Skeletal muscle tissue (tissue), 4 donors: Measurements from ENCODE around the gene ZNF831. TPM values are rescaled to one million over a fixed set of nuclear protein-coding genes. Genes with fewer than 3 reads are reported as not detected.

Experiments used
- H3K27ac ChIP-seq: one replicate; pipeline ENCODE4 v1.7.0; 2013; ENCODE audit warnings: mild to moderate bottlenecking, low read depth, low read length, inconsistent platforms
- H3K27me3 ChIP-seq, 3 donors: one replicate each; pipeline ENCODE4 v1.7.0; 2013; ENCODE audit warnings: low read length in 3 of 3; ENCODE audit not compliant: control insufficient read depth in 3 of 3, insufficient read depth in 3 of 3
- H3K36me3 ChIP-seq, 3 donors: one replicate each; pipeline ENCODE4 v1.7.0; 2013; ENCODE audit warnings: low read length in 3 of 3; ENCODE audit not compliant: control insufficient read depth in 3 of 3, insufficient read depth in 3 of 3
- H3K4me1 ChIP-seq, 3 donors: one replicate each; pipeline ENCODE4 v1.7.0; 2013; ENCODE audit warnings: low read length in 3 of 3, mild to moderate bottlenecking in 3 of 3; ENCODE audit not compliant: control insufficient read depth in 3 of 3, insufficient read depth in 3 of 3
- H3K4me3 ChIP-seq, 3 donors: one replicate each; pipeline ENCODE4 v1.7.0; 2013; ENCODE audit warnings: low read length in 3 of 3
- H3K9ac ChIP-seq, 3 donors: one replicate each; pipeline ENCODE4 v1.7.0; 2013; ENCODE audit warnings: low read length in 3 of 3, mild to moderate bottlenecking in 3 of 3, moderate library complexity in 2 of 3, low read depth in 1 of 3
- H3K9me3 ChIP-seq, 3 donors: one replicate each; pipeline ENCODE4 v1.7.0; 2013; ENCODE audit warnings: low read length in 3 of 3; ENCODE audit not compliant: control insufficient read depth in 3 of 3
- total RNA-seq: library from RNA; depleted of rRNA; stranded (reverse); fragments of >200 nt; gene quantifications from one replicate; pipeline ENCODE4 v1.2.3, GENCODE V29; 2014
- donor health status: Osteomylitis.

The ZNF831 gene
- total RNA-seq, 1 donor from 2014 or later = under 0.01 TPM

DNA sequence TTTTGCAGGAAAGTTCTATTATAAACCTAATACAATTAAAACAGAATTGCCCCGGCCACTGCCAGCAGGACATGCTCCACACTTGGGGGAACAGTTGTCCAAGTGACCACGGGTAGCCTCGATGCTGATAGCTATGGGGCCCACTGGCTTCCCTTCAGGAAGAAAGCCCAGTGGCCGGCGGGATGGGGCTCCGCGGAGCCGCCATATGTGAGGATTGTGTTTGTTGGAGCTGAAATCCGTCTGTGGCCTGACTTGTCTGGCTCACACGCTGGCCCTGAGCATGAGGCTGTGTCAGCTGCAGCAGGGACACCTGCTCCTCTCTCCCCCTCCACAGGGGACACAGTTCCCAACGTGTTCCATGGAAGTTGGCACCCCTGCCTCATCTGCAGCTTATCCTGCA lies 46.6 kb downstream of the ZNF831 start:
- no peaks in the 10 kb centered on the region for H3K36me3 ChIP-seq

DNA sequence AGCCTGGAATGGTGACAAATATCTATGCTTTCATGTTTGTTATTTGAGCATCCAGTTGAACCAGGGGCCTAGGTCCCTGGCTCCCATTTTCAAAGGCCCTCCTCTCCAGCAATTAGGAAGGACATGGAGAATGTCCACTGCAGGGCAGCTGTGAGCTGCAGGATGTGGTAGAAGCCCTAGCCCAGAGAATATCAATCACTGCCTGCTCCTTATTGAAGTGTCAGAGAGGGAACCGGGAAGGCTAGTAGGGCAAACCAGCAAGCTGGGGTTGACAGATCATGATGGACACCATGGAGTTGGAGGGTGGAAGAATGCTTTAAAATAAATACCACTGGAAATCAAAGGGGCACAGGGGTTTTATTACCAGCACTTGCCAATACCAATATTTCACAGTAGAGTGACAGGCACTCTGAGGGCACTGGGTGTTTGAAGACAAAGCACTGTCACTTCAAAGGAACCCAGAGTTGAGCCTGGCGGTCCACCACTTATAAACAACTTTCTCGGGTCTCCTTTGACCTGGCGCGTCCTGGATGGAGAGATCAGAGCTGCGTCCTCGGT lies 47.7 kb downstream of the ZNF831 start:
- no peak overlapping the region for H3K4me3 ChIP-seq
- H3K27ac ChIP-seq = no peak overlapping the region
- no peak overlapping the region for H3K9ac ChIP-seq
- no peaks in the 10 kb centered on the region for H3K36me3 ChIP-seq
- H3K4me1 ChIP-seq = peaks cover 0 to 8% (median 5%) of the 10 kb centered on the region in 3 donors
- peaks cover 0 to 11% (median 8%) of the 10 kb centered on the region in 3 donors for H3K27me3 ChIP-seq
- H3K9me3 ChIP-seq = no peaks in the 10 kb centered on the region

More for the DNA sequence above, 46.6 kb downstream of the ZNF831 start:
- H3K27me3 ChIP-seq = peaks cover 0 to 11% (median 8%) of the 10 kb centered on the region in 3 donors
- peaks cover 0 to 9% (median 5%) of the 10 kb centered on the region in 3 donors for H3K4me1 ChIP-seq
- H3K9ac ChIP-seq = no peak overlapping the region
- no peak overlapping the region for H3K27ac ChIP-seq
- H3K4me3 ChIP-seq = no peak overlapping the region
- H3K9me3 ChIP-seq = no peaks in the 10 kb centered on the region

GRCh38 chr20:59214073-59214472 lies 50.5 kb downstream of the ZNF831 start:
- Histone ChIP-seq H3K4me3 (no peak overlapping the region), H3K36me3 (no peaks in the 10 kb centered on the region), H3K9ac (no peak overlapping the region), H3K9me3 (no peaks in the 10 kb centered on the region), H3K27me3 (peaks cover 0 to 4% (median 3%) of the 10 kb centered on the region in 3 donors), H3K4me1 (peaks cover 0 to 2% (median 0%) of the 10 kb centered on the region in 3 donors), H3K27ac (no peak overlapping the region)

DNA sequence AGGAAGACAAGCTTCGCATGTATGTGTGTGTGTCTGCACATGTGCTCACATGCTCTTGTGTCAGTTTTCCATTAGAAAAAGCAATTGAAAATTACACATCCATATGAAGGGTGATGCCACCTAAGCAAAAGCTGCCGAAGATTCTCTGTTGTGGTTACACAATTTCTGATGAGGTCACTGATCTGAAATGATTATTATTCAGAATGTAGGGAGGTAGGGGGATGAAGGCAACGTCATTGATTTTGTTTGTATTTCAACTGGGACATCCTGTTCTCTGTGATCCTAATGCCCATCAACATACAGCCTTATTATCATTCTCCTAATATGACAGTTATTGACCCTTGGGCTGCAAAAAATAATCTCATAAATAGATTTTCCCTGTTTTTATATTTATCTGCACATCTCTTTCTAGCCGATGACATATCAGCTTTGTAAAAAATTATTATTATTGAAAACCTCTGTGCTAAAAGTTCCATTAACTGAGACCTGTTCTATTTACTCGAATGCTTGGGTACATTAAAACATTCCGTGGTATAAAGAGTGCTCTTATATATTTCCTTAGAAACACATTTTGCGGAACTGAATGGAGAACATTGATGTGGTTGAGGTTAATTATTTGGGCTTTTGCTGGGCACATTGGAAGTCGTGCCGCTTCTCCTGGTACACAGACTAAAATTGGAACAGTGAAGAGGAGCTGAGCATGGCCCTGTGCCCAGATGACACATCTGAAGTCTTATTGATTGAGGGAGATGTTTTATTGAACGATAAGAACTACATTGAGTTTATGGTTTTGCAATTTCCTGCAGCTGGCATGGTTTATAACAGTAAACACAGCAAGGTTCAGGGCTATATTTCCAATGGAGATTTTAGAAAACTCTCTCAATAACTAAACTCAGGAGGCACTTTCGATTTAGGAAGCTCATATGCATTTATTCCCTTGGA lies 51.3 kb downstream of the ZNF831 start:
- H3K9ac ChIP-seq = no peak overlapping the region
- H3K27ac ChIP-seq = no peak overlapping the region
- H3K4me3 ChIP-seq = no peak overlapping the region
- no peaks in the 10 kb centered on the region for H3K9me3 ChIP-seq
- peaks cover 0 to 2% (median 0%) of the 10 kb centered on the region in 3 donors for H3K4me1 ChIP-seq
- H3K36me3 ChIP-seq = no peaks in the 10 kb centered on the region
- H3K27me3 ChIP-seq = peaks cover 0 to 7% (median 4%) of the 10 kb centered on the region in 3 donors

DNA sequence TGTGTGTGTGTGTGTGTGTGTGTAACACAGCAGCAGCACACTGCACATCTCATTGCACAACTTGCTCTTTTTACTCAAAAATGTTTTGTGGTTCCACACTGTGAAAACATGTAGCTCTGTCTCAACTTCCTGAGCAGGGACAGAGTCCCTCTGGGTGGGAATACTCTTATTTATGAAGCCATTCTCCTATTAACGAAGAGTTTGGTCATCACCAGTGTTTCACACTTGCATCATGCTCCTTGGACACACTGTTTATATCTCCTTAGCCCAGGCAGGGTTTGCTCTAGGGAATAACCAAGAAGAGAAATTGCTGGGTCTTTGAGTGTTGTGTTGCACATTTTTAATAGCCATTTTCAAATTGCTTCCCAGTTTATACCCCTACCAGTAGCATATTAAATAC lies 53.6 kb downstream of the ZNF831 start:
- Histone ChIP-seq H3K4me3 (no peak overlapping the region), H3K27ac (no peak overlapping the region), H3K9ac (no peak overlapping the region), H3K9me3 (no peaks in the 10 kb centered on the region), H3K36me3 (no peaks in the 10 kb centered on the region), H3K27me3 (peaks cover 3 to 8% (median 4%) of the 10 kb centered on the region in 3 donors), H3K4me1 (peaks cover 0 to 10% (median 6%) of the 10 kb centered on the region in 3 donors)

GRCh38 chr20:59217794-59218280 lies 54.2 kb downstream of the ZNF831 start:
- Histone ChIP-seq H3K9ac (no peak overlapping the region), H3K4me1 (peaks cover 3 to 13% (median 9%) of the 10 kb centered on the region in 3 donors), H3K9me3 (no peaks in the 10 kb centered on the region), H3K27me3 (peaks cover 3 to 9% (median 7%) of the 10 kb centered on the region in 3 donors), H3K27ac (no peak overlapping the region), H3K36me3 (no peaks in the 10 kb centered on the region), H3K4me3 (no peak overlapping the region)

- no peak overlapping the region for H3K4me3 ChIP-seq
- H3K36me3 ChIP-seq = no peaks in the 10 kb centered on the region
- H3K9ac ChIP-seq = no peak overlapping the region
- peaks cover 15 to 23% (median 20%) of the 10 kb centered on the region in 3 donors for H3K27me3 ChIP-seq
- no peaks in the 10 kb centered on the region for H3K9me3 ChIP-seq
- H3K27ac ChIP-seq = no peak overlapping the region
- H3K4me1 ChIP-seq = peaks cover 7 to 20% (median 13%) of the 10 kb centered on the region in 3 donors
Measured at GRCh38 chr20:59219211-59219610, 55.6 kb downstream of the ZNF831 start.

DNA sequence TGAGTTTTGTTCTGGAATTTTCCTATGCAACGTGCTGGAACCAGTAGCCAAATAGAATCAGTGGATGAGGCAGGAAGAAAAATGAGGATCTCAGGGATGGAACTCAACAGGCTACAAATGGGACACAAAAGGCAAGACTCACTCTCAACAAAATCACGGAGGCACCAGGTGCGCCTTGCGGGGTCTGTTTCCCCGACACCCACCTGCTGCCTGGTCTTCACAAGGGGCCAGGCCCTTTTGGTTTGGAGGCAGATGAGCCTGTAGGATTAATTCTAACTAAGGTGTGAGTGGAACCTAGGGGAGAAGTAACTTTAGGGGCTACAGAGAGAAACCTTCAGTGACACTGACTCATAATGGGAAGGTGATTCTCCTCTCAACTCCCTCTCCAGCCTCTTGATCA lies 56.5 kb downstream of the ZNF831 start:
- Histone ChIP-seq H3K4me3 (no peak overlapping the region), H3K4me1 (peaks cover 7 to 20% (median 13%) of the 10 kb centered on the region in 3 donors), H3K27me3 (peaks cover 19 to 26% (median 22%) of the 10 kb centered on the region in 3 donors), H3K27ac (no peak overlapping the region), H3K9ac (no peak overlapping the region), H3K36me3 (no peaks in the 10 kb centered on the region), H3K9me3 (no peaks in the 10 kb centered on the region)

DNA sequence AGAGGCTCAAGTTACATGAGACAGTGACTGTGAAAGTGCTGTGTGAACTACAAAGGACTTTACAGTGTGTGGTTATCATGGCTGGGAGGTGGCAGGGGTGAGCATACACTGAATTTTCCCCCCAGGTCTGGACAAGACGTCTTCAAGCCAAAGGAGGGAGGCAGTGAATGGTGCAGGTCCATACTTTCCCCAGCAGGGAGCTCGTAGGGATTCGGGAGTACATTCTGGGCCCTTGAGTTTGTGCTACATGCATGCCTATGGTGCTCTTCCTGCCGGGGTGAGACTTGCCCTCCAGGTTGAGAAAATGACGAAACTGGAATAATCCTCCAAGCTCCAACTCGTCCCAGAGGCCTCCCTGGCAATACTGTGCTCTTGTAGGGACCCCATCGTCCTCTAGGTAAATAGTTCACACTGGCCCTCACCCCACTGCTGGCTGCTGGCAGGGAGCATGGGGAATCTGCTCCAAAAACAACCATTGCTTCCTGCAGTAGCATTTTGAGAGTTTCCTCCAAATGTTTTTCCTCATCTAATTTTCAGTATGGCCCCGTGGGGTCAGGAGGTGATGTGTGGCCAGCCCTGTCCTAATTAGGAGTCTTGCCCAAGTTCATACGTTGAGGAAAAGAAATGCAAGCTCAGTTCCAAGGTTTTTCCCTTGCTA lies 57.6 kb downstream of the ZNF831 start:
- Histone ChIP-seq H3K9ac (no peak overlapping the region), H3K27ac (no peak overlapping the region), H3K4me3 (no peak overlapping the region), H3K4me1 (peaks cover 7 to 20% (median 13%) of the 10 kb centered on the region in 3 donors), H3K9me3 (no peaks in the 10 kb centered on the region), H3K36me3 (no peaks in the 10 kb centered on the region), H3K27me3 (peaks cover 19 to 31% (median 29%) of the 10 kb centered on the region in 3 donors)
